Neuron (in vitro differentiated cells): ENCODE measurements around the gene DIS3.
"Not testable (repeated sequence)": the region's sequence is repeated elsewhere in the genome, so short reads cannot be mapped to it uniquely, and the experiment has no call there.

ENCODE experiments used
- H2AFZ ChIP-seq: one replicate; pipeline ENCODE4 v1.6.1; 2013; ENCODE audit warnings: low read depth, mild to moderate bottlenecking, inconsistent platforms, low read length, moderate library complexity
- H3K27me3 ChIP-seq: one replicate; pipeline ENCODE4 v1.6.1; 2013; ENCODE audit warnings: low read length; ENCODE audit not compliant: insufficient read depth
- H3K36me3 ChIP-seq: one replicate; pipeline ENCODE4 v1.6.1; 2013; ENCODE audit warnings: low read length; ENCODE audit not compliant: insufficient read depth
- H3K4me1 ChIP-seq: one replicate; pipeline ENCODE4 v1.6.1; 2013; ENCODE audit warnings: low read length; ENCODE audit not compliant: insufficient read depth
- H3K4me3 ChIP-seq: 2 replicates; pipeline ENCODE4 v1.5.1; 2013; ENCODE audit warnings: mild to moderate bottlenecking, low read length, moderate library complexity
- H3K9me3 ChIP-seq: one replicate; pipeline ENCODE4 v1.6.1; 2013; ENCODE audit warnings: low read length

Gene DIS3

DNA sequence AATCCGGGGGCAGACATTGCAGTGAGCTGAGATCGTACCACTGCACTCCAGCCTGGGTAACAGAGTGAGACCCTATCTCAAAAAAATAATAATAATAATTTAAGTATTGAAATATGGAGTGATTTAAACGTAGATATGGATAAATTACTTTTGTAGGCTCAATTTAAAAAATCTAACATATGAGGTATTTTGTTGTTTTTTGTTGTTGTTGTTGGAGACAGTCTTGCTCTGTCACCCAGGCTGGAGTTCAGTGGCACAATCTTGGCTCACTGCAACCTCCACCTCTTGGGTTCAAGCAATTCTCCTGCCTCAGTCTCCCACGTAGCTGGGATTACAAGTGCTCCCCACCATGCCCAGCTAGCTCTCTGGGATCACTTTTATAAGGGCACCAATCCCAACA is 3.0 kb upstream of the DIS3 start:
- H3K27me3 ChIP-seq, H2AFZ ChIP-seq, H3K4me3 ChIP-seq, H3K9me3 ChIP-seq: not testable (repeated sequence)
- peaks cover 21% of the 10 kb centered on the region for H3K4me1 ChIP-seq
- peaks cover 25% of the 10 kb centered on the region for H3K36me3 ChIP-seq

DNA sequence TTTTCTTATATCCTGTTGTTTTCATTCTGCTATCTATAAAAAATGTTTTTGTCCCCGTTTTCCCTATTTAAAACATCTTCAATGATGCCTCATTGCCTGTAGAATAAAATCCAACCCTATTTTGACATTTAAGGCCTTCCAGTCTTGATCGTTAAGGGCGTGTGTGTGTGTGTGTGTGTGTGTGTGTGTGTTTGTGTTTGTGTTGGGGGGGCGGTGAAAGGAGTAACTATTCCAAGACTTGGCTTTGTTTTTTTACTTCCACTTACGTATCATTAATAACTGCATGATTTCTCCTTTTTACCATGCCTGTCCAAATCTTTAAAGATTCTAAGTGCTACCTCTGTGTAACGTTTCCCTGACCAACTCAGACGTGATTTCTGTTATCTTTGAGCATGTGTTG is 1.0 kb upstream of the DIS3 start:
- Histone ChIP-seq H3K27me3 (no peaks in the 10 kb centered on the region), H3K4me3 (peak overlapping the region; percentile 97), H3K9me3 (no peaks in the 10 kb centered on the region), H3K4me1 (peaks cover 26% of the 10 kb centered on the region), H2AFZ (peak overlapping the region; percentile 57), H3K36me3 (peaks cover 36% of the 10 kb centered on the region)

DNA sequence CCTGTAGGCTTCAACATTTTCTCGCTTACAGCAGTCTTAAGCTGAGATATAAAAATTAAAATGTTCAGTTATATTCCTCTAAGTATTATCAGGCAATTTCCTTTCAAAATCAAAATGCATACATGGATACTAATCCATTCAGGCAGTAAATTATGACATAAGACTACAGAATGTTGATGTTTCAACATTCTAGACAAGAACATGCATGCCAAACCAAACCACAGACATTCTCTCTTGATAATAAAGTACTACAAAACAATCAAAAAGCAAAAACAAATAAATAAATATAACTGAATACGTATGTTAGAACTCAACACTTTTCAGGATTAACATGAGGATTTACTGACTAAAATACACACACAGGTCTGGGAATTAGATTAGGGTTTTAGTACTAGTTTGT is 7.7 kb downstream of the DIS3 start:
- Histone ChIP-seq H3K4me3 (no peak overlapping the region), H3K36me3 (peaks cover 85% of the 10 kb centered on the region), H3K27me3 (no peaks in the 10 kb centered on the region), H3K4me1 (no peaks in the 10 kb centered on the region), H3K9me3 (no peaks in the 10 kb centered on the region), H2AFZ (no peak overlapping the region)

DNA sequence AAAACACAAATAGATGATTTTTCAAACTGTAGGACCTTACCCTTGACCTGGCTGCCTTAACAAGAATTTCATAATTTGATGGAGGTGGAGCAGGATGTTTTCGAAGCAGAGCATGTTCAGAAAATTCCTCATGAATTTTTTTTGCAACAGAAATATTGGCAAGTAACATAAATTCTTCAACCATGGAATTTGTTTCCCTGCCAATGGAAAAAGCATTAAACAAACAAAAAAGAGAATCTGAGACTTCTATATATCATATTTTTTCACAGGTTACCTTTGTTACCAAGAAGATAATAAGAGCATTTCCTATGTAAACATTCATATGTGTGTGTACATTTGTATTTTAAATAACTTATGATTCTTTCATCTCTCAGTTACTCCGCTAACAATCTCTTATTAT is 18.3 kb downstream of the DIS3 start:
- no peak overlapping the region for H3K4me3 ChIP-seq
- no peaks in the 10 kb centered on the region for H3K4me1 ChIP-seq
- H3K36me3 ChIP-seq: peaks cover 93% of the 10 kb centered on the region

DNA sequence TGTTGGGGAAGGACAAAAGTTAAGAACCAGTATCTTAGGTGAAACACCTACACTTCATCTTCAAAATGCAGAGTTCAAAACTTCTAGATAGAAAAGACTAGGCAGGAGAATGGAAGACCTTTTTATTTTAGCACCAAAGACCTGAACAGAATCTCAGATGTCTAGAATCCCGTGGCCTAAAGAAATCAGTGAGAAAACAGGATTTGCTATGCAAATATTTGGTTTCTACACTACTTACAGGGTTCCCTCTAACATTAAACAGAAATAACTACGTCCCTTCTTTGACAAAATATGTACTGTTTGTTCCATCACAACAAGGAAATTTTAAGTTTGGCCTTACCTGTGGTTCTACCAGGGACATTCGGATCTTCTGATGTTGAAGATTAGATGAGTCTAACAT is 21.5 kb downstream of the DIS3 start:
- Histone ChIP-seq H3K4me1 (no peaks in the 10 kb centered on the region), H3K27me3 (no peaks in the 10 kb centered on the region), H3K4me3 (no peak overlapping the region), H3K9me3 (no peaks in the 10 kb centered on the region), H3K36me3 (peaks cover 89% of the 10 kb centered on the region), H2AFZ (no peak overlapping the region)

More for the DNA sequence above, 18.3 kb downstream of the DIS3 start:
- H3K9me3 ChIP-seq: no peaks in the 10 kb centered on the region
- H2AFZ ChIP-seq: no peak overlapping the region
- H3K27me3 ChIP-seq: no peaks in the 10 kb centered on the region

DNA sequence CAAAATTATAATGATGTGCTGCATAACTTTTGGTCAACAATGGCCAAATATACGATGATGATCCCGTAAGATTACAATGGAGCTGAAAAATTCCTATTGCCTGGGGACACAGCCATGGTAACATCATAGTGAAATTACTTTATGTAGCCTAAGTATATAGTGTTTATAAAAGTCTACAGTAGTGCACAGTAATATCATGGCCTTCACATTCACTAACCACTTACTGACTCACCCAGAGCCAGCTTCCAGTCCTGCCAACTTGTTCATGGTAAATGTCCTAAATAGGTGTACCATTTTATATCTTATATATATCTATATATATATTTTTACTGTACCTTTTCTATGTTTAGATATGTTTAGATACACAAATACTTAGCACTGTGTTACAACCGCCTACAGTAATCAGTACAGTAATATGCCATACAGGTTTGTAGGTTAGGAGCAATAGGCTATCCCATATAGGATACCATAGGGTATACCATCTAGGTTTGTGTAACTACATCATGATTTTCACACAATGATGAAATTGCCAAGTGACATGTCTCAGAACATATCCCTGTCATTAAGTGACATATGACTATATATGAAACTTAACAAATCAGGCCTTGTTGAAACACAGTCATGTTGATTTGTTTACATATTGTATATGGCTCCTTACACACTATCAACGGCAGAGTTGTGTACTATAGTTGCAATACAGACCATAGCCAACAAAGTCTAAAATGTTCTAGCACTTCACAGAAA is 23.7 kb downstream of the DIS3 start:
- Histone ChIP-seq H3K27me3 (no peaks in the 10 kb centered on the region), H3K4me1 (no peaks in the 10 kb centered on the region), H3K9me3 (no peaks in the 10 kb centered on the region), H2AFZ (no peak overlapping the region), H3K36me3 (peaks cover 89% of the 10 kb centered on the region), H3K4me3 (no peak overlapping the region)

DNA sequence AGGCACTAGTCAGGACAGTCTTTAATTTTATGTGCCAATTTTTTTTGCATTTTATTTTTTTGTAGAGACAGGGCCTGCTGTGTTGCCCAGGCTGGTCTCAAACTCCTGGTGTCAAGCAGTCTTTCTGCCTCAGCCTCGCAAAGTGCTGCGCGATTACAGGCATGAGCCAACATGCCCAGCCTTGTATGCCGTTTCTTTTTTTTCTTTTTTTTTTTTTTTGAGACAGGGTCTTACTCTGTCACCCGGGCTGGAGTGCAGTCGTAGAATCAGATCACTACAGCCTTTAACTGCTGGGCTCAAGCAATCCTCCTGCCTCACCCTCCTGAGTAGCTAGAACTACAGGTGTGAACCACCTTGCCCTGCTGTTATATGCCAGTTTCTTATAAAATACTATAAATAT is 27.6 kb downstream of the DIS3 start:
- Histone ChIP-seq H3K27me3 (no peaks in the 10 kb centered on the region), H3K4me1 (no peaks in the 10 kb centered on the region), H3K36me3 (peaks cover 81% of the 10 kb centered on the region), H3K4me3 (no peak overlapping the region), H3K9me3 (peaks cover 3% of the 10 kb centered on the region), H2AFZ (no peak overlapping the region)

DNA sequence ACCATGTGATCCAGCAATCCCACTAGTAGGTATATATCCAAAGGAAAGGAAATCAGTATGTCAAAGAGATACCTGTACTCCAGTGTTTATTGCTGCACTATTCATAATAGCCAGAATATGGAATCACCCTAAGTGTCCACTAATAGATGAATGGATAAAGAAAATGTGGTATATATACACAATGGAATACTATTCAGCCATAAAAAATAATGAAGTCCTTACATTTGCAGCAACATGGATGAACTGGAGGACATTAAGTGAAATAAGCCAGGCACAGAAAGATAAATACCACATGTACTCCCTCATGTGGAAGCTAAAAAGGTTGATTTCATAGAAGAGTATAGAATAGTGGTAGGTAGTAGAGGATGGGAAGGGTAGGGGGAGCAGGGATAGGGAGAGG is 30.5 kb downstream of the DIS3 start:
- no peak overlapping the region for H3K4me3 ChIP-seq
- no peak overlapping the region for H2AFZ ChIP-seq
- no peaks in the 10 kb centered on the region for H3K4me1 ChIP-seq
- H3K9me3 ChIP-seq: peaks cover 3% of the 10 kb centered on the region
- H3K27me3 ChIP-seq: no peaks in the 10 kb centered on the region
- peaks cover 75% of the 10 kb centered on the region for H3K36me3 ChIP-seq

DNA sequence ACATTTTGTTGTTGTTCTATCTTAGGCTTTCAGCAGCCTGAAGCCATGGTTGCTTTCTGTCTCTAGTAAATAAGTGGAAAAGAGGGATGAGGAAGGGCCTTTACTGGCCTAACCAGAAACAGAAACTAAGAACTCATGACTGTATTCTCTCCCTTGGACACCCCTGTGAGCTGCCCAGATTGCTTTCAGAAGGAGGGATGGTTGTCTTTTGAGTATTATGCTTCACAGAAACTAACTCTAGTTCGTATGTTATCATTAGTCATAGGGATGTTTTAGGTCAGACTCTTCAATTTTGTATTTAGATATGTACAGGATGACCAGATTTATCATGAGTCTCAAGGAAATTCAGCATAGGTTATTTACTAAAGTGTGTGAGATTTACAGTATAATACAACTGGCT is 36.4 kb downstream of the DIS3 start:
- no peak overlapping the region for H3K4me3 ChIP-seq
- H2AFZ ChIP-seq: no peak overlapping the region
- no peaks in the 10 kb centered on the region for H3K4me1 ChIP-seq
- H3K27me3 ChIP-seq: no peaks in the 10 kb centered on the region
- no peaks in the 10 kb centered on the region for H3K9me3 ChIP-seq
- peaks cover 46% of the 10 kb centered on the region for H3K36me3 ChIP-seq

DNA sequence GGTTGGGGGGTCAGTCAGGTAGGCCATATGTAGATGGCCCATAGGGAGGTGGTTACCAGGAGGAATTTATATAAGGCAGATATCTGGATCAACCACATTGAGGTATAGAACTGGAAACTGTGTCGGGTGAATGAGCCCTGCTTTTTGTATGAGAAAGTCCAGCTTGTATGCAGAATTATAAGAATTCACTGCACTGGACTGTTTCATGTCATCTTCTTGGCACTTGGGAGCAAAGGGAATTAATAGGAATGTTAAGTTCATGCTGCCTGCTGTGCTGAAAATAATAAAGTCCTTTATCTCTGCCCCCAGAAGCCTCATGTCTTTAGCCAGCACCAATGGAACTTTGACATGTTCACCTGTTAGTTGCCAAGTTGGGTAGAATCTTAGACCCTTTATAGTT is 41.7 kb downstream of the DIS3 start:
- H3K4me1 ChIP-seq: no peaks in the 10 kb centered on the region
- H3K36me3 ChIP-seq: peaks cover 39% of the 10 kb centered on the region
- H3K9me3 ChIP-seq: no peaks in the 10 kb centered on the region
- H3K27me3 ChIP-seq: no peaks in the 10 kb centered on the region
- H3K4me3 ChIP-seq: no peak overlapping the region
- H2AFZ ChIP-seq: no peak overlapping the region

DNA sequence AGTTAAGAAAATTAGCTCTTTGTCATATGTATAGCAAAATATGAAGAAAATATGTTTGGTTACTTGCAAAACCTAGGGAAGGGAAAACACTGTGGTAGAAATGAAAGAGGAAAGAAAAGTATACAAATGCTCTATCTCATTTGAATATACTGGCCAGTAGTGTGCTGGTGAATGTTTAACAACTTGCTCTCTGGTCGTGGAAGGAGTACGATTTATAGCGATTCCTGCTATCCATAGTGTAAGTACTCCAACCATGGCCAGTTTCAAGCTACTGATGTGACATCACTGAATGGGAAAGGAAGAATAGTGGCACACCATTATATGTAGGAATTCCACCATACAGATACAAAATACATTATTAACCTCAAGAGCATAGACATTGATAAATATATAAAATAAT is 44.7 kb downstream of the DIS3 start:
- no peak overlapping the region for H2AFZ ChIP-seq
- H3K4me3 ChIP-seq: no peak overlapping the region
- H3K9me3 ChIP-seq: no peaks in the 10 kb centered on the region
- H3K27me3 ChIP-seq: no peaks in the 10 kb centered on the region
- H3K4me1 ChIP-seq: no peaks in the 10 kb centered on the region
- peaks cover 40% of the 10 kb centered on the region for H3K36me3 ChIP-seq

DNA sequence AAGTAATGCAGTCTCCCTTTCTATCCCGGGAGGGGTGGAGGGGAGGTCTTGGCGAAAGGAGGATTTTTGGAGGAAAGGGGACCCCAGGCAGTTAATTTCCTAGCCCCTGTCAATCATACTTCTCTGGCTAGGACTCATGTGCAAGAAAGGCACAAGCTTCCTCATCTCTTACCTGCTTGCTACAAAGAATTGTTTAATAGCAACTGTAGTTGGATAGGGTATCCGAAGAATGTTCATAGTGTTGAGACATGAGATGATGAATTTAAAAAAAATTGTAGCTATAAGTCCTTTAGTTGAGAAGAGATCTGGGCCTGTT is 53.5 kb downstream of the DIS3 start:
- Histone ChIP-seq H3K4me3 (peak overlapping the region; percentile 91), H3K27me3 (no peaks in the 10 kb centered on the region), H3K4me1 (peaks cover 16% of the 10 kb centered on the region), H2AFZ (peak overlapping the region; percentile 89), H3K9me3 (peaks cover 3% of the 10 kb centered on the region), H3K36me3 (peaks cover 24% of the 10 kb centered on the region)

DNA sequence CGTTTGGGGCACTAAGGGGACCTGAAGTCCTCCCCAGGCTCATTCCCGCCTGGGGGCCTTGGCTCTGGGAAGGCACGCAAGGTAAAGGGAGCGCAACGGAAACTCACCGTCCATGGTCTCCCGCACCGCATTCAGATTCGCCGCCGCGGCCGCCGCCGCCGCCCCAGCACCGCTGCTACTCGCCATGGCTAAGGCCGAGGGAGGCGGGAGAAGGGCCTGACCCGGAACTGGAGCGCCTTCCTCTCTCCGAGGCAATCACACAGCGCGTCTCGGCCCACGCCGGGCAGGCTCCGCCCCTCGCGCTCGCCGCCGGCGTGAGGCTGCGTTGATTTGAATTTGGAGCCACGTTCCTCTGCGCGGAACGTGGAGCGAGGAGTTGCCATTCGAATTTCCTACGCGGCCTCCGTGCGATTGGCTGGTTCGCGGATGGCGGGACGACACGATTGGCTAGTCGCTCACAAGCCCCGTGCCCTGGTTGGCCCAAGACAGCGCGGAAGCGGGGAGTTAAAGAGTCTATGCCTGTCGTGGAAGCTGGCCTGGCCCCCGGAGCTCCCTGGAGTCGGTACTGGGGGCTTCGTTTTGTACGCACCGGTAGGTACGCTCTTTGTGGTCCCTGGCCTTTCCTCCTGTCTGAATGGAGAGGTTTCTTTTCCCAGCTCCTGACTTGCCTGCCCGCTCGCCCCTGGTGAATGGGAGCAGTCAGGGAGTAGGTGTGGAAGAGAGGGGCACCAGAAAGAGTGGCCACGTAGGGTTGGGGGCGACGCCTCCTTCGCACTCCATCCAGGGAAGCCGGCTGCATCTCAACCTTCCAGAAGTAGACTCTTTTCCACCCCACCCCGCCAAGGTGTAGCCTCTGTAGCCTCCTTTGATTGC is 54.0 kb downstream of the DIS3 start, which contains the start of the genes BORA and MZT1:
Gene BORA (plus strand): TSS at position 507 of the 873 bp plus-strand sequence. CDS start 1,018 bp downstream, outside the sequence.
Gene MZT1 (minus strand): TSS at position 213 of the 873 bp plus-strand sequence. CDS start 27 bp downstream, at position 186.
- Histone ChIP-seq H3K27me3 (no peaks in the 10 kb centered on the region), H3K4me1 (peaks cover 16% of the 10 kb centered on the region), H3K9me3 (peaks cover 3% of the 10 kb centered on the region), H3K36me3 (peaks cover 21% of the 10 kb centered on the region), H3K4me3 (peak within 1 kb of the TSS; percentile 91), H2AFZ (peak within 1 kb of the TSS; percentile 89)
